ENCODE measurements around the gene MFNG. TPM values are rescaled to one million over a fixed set of nuclear protein-coding genes. Genes with fewer than 3 reads are reported as not detected.
"Not testable (repeated sequence)": the region's sequence is repeated elsewhere in the genome, so short reads cannot be mapped to it uniquely, and the experiment has no call there.

Gene MFNG
- total RNA-seq, 2 experiments from 2014 or later, result 207 to 211 TPM

DNA sequence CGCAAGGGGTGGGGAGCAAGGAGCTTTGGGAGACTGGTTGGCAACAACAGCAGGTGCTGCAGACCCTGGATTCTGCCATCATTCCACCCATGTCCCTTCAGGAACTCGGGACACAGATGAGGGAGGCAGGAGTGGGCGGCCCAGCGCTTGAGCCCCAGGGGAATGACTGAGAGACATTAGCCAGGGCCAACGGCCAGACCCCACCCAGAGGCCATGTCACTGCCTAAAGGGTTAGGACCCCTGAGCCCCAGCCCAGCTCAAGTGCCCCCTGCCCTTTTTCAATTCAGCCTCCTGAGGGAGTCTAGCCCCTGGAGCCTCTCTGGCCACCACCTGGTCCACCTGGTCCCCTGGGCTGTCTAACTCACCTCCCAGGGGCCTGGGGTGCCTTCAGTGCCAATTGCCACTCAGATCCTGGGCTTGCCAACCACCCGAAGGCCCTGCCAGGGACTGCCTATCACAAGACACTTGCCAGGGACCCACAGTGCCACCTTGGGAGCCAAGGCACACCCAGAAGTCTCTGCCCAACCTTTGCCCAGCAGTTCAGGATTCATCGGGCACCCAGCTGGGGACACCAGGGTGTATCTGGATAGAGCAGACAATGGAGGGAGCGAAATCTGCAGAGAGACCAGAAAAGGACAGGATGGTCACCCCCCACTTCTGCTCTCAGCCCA lies 16.6 kb downstream of the MFNG start:
- Mint-ChIP-seq H3K36me3 (peaks cover 27% of the 10 kb centered on the region), H3K27me3 (no peaks in the 10 kb centered on the region), H3K9me3 (no peaks in the 10 kb centered on the region), H3K4me1 (peaks cover 11% of the 10 kb centered on the region), H3K4me3 (no peak overlapping the region), H3K27ac (no peak overlapping the region)
- POLR2A ChIA-PET, result interaction anchor here (1.0 kb wide), 1 partner anchor 15 kb away, joined by 4 read pairs; no protein-coding TSS in a partner anchor
- ATAC-seq (ENCODE audit: low read depth), result no peak
- DNase-seq, result no peak

DNA sequence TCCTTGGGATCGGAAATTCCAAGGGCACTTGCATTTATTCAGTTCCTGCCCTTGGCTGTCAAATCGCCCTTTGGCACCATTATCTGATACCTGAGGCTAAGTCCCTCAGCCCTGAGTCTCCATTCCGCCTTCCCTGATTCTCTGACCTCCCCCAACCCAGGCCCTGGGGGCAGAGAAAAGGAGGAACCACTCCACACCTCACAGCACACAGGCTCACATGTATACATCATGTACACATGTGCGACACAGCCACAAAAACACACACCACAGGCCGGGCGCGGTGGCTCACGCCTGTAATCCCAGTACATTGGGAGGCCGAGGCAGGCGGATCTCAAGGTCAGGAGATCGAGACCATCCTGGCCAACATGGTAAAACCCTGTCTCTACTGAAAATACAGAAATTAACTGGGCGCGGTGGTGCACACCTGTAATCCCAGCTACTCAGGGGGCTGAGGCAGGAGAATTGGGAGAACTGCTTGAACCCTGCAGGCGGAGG lies 17.9 kb downstream of the MFNG start:
- H3K9me3 Mint-ChIP-seq; ATAC-seq (ENCODE audit: low read depth); H3K4me3 Mint-ChIP-seq; H3K27me3 Mint-ChIP-seq; DNase-seq; POLR2A ChIA-PET; H3K27ac Mint-ChIP-seq: not testable (repeated sequence)
- peaks cover 27% of the 10 kb centered on the region for H3K36me3 Mint-ChIP-seq
- peaks cover 12% of the 10 kb centered on the region for H3K4me1 Mint-ChIP-seq

DNA sequence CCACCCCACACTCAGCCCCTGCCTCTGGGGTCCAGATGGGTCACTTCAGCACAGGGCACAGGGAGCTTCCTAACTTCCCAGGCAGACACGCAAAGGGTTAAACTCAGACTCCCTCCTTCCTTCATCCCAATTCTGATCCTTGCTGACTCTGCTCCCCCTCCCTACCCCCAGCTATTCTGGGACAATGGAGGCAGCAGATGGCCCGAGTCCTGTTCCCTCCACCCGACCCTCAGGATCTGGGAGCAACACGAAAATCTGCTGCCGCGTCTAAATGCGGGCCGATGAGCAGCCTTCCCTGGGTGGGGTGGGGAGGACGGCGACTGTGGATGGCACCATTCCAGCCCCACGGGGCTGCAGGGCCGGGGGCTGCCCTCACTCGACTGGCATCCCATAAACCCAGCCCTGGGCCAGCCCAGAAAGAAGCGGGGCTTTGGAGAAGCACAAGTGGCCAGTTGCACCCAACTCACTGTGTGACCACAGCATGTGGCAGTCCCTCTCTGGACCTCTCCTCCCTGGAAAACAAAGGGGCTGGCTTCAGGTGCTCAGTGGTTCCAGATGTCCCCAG lies 18.7 kb downstream of the MFNG start:
- Mint-ChIP-seq H3K27ac (no peak overlapping the region), H3K36me3 (peaks cover 27% of the 10 kb centered on the region), H3K9me3 (no peaks in the 10 kb centered on the region), H3K4me3 (no peak overlapping the region), H3K27me3 (no peaks in the 10 kb centered on the region), H3K4me1 (peaks cover 12% of the 10 kb centered on the region)
- POLR2A ChIA-PET, result no interaction called here
- DNase-seq (no peak), ATAC-seq (ENCODE audit: low read depth) (no peak)

DNA sequence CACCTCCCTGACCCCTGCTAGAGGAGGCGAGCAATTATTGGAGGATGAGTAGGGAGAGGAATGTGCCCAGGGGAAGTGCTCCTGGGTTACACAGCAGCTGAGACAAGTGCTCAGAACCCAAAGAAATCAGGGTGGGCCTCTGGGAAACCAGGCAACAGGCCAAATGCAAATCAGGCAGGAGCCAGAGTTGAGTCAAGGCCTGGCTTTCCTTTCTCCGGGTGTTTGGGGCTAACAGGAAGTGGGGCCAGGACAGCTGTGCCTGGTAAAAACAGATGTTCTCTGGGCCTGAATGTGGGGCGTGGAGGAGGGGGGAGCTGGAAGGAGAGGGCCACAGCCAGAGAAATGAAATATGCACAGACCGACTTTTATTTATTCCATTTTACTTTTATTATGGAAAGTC lies 22.0 kb downstream of the MFNG start:
- H3K9me3 Mint-ChIP-seq, result no peaks in the 10 kb centered on the region
- H3K4me1 Mint-ChIP-seq, result peaks cover 11% of the 10 kb centered on the region
- ATAC-seq (ENCODE audit: low read depth) (no peak), DNase-seq (no peak)
- H3K27ac Mint-ChIP-seq, result no peak overlapping the region
- H3K4me3 Mint-ChIP-seq, result no peak overlapping the region
- H3K27me3 Mint-ChIP-seq, result no peaks in the 10 kb centered on the region
- POLR2A ChIA-PET, result no interaction called here
- H3K36me3 Mint-ChIP-seq, result peaks cover 23% of the 10 kb centered on the region

DNA sequence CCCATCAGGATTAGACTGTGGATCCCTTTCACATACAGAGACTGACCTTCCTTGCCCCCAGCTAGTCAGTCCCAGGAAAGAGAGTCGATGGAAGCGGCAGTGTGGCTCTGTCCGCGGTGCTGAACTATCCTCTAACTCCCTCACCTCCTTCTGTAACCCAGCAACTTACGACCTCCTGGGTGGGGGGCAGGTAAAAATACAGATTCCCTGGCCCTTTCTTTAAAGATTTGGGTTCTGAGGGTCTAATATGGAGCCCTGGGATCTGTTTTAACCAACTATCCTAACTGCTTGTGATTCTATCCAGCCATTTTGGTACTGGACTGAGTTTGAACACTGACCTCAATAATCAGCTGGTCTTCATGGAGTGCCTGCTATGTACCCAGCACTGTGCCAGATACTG lies 23.2 kb downstream of the MFNG start:
- DNase-seq, result no peak
- Mint-ChIP-seq H3K27ac (no peak overlapping the region), H3K9me3 (no peaks in the 10 kb centered on the region), H3K36me3 (peaks cover 20% of the 10 kb centered on the region), H3K4me3 (no peak overlapping the region), H3K27me3 (no peaks in the 10 kb centered on the region), H3K4me1 (peaks cover 11% of the 10 kb centered on the region)
- no peak for ATAC-seq (ENCODE audit: low read depth)
- POLR2A ChIA-PET, result no interaction called here

DNA sequence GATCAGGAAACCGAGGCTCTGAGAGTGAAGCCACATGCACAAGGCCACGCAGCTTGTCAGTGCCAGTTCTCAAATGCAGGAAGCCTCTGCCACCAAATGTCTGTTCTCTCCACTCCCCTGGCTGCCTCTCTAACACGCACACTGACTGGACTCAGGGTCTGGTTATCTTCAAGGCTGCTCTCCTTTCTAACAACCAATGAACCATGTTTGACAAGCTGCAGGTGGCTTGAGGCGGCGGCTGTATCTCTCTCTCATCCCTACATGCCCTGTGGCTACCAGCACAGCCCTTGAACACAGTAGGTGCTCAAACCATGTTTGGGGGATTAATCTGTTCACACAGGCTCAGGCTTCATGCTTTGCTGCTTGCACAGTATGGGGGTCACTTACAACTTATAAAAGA lies 23.7 kb downstream of the MFNG start:
- peaks cover 11% of the 10 kb centered on the region for H3K4me1 Mint-ChIP-seq
- POLR2A ChIA-PET, result no interaction called here
- ATAC-seq (ENCODE audit: low read depth), result no peak
- no peaks in the 10 kb centered on the region for H3K9me3 Mint-ChIP-seq
- H3K27ac Mint-ChIP-seq, result no peak overlapping the region
- H3K27me3 Mint-ChIP-seq, result no peaks in the 10 kb centered on the region
- peaks cover 18% of the 10 kb centered on the region for H3K36me3 Mint-ChIP-seq
- no peak for DNase-seq
- H3K4me3 Mint-ChIP-seq, result no peak overlapping the region

DNA sequence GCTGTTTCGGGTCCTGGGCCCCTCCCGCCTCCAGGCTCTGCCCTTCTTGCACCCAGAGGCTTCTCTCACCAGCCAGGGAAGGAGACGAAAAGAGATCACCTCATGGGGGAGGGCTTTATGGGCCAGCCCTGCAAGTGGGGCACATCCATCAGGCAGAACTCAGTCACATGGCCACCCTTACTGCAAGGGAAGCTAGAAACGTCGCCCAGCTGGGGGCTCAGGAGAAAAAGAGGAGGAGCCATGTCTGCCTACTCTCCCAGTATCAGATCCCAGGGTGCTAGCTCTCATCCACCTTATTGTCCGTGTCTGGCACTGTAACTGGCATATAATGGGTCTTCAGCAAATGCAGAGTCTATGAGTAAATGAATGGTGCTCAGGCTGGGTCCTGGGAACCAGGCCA lies 24.2 kb downstream of the MFNG start:
- POLR2A ChIA-PET, result no interaction called here
- Mint-ChIP-seq H3K4me1 (peaks cover 11% of the 10 kb centered on the region), H3K27ac (no peak overlapping the region), H3K36me3 (peaks cover 16% of the 10 kb centered on the region), H3K27me3 (no peaks in the 10 kb centered on the region), H3K9me3 (no peaks in the 10 kb centered on the region), H3K4me3 (no peak overlapping the region)
- ATAC-seq (ENCODE audit: low read depth), result no peak
- no peak for DNase-seq

DNA sequence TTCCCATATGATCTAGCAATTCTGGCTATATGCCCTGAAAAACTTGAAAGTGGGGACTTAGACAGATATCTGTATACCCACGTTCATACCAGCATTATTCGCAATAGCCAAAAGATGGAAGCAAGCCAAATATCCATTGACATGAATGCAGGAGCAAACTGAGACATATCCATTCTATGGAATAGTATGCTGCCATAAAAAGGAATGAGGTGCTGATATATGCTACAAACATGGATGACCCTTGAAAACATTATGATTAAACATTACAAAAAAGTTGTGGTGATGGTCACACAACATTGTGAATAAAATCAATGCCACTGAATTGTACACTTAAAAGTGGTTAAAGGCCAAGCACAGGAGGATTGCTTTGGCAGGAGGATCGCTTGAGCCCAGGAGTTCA lies 25.5 kb downstream of the MFNG start:
- H3K4me1 Mint-ChIP-seq, result peaks cover 10% of the 10 kb centered on the region
- H3K36me3 Mint-ChIP-seq, result peaks cover 14% of the 10 kb centered on the region
- H3K27me3 Mint-ChIP-seq, result no peaks in the 10 kb centered on the region
- no peaks in the 10 kb centered on the region for H3K9me3 Mint-ChIP-seq
- ATAC-seq (ENCODE audit: low read depth) (no peak), DNase-seq (no peak)
- no peak overlapping the region for H3K27ac Mint-ChIP-seq
- no peak overlapping the region for H3K4me3 Mint-ChIP-seq
- POLR2A ChIA-PET, result no interaction called here

DNA sequence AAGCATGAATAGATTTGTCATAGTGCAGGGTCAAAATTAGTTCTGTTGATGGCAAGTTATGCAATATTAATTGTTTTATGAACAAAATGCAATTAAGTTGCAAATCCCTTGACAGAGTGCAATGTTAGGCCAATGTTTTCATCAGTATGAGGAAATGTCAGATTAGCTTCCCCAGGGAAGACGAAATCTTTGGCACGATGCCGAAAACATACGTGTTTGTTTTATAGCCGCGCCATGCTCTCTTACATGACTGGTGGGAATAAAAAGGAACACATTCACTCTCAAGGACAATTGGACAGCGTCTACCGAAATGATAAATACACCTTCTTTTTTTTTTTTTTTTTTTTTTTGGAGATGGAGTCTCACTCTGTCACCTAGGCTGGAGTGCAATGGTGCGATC lies 27.0 kb downstream of the MFNG start:
- H3K9me3 Mint-ChIP-seq, result no peaks in the 10 kb centered on the region
- H3K36me3 Mint-ChIP-seq, result peaks cover 5% of the 10 kb centered on the region
- no peak overlapping the region for H3K4me3 Mint-ChIP-seq
- peaks cover 3% of the 10 kb centered on the region for H3K4me1 Mint-ChIP-seq
- no peak overlapping the region for H3K27ac Mint-ChIP-seq
- no peaks in the 10 kb centered on the region for H3K27me3 Mint-ChIP-seq
- POLR2A ChIA-PET, result interaction anchor here (0.7 kb wide), 1 partner anchor 145 kb away, joined by 6 read pairs; no protein-coding TSS in a partner anchor
- DNase-seq (no peak), ATAC-seq (ENCODE audit: low read depth) (no peak)

DNA sequence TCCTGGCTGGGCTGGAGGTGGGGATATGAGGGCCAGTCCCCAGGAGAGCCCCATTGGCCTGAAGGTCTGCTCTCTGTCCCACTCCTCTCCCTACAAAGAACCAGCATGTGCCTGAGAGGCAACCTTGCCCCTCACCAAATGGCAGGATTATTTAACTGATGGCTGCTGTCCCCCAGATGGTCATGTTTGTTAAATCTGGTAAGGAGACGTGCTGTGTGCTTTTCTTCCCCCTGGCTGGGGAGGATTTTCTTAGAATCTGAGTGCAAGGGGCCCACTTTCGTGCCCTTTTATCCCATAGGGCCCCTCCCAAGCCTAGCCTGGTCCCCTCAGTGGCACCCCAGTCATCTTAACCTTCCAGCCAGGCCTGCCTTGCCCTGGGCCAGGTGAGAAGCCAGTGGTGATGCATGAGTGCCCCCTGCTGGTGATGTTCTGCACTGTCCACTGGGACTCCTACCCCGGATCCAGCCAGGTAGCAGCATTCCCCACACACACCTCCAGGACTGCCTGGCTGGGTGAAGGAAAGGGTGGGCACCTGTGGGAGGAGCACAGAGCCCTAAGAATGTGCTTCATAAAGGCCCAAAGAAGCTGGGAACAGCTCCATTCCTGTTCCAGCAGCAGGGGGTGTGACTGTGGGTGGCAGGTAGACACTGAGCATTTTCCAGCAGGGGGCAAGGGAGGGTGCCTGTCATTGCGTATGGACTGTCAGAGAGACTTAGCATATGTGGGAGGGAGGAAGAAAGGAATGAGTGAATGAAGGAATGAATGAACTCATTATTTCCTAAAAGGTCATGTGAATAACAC lies 28.9 kb downstream of the MFNG start:
- ATAC-seq (ENCODE audit: low read depth), result peak; percentile 97
- POLR2A ChIA-PET, result interaction anchor here (1.0 kb wide), 1 partner anchor 215 kb away, joined by 3 read pairs; no protein-coding TSS in a partner anchor
- Mint-ChIP-seq H3K36me3 (peaks cover 5% of the 10 kb centered on the region), H3K4me3 (no peak overlapping the region), H3K27me3 (no peaks in the 10 kb centered on the region), H3K27ac (no peak overlapping the region), H3K4me1 (peaks cover 3% of the 10 kb centered on the region), H3K9me3 (no peaks in the 10 kb centered on the region)
- peak; percentile 87 for DNase-seq

DNA sequence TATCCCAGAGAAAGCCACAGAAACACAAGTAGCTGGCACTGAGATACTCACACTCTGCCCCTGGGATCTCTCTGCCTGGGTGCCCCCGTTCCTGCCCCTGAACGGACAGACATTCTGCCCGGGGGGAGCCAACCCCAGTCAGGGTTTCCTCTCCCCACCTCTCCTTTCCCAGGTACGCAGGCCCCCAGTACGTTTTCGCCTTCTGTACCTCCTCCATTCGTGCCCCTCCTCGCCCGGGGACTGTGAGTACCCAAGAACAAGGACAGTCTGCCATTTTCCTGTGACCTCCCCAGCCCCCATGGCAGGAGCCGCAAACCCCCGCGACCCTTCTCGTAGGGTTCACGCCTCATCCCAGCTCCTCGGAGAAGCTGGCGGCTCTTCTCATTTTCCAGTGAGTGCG lies 29.8 kb downstream of the MFNG start:
- POLR2A ChIA-PET, result no interaction called here
- Mint-ChIP-seq H3K4me3 (no peak overlapping the region), H3K36me3 (peaks cover 3% of the 10 kb centered on the region), H3K27ac (peak overlapping the region; percentile 18), H3K4me1 (no peaks in the 10 kb centered on the region), H3K9me3 (no peaks in the 10 kb centered on the region), H3K27me3 (no peaks in the 10 kb centered on the region)
- DNase-seq (no peak), ATAC-seq (ENCODE audit: low read depth) (no peak)

DNA sequence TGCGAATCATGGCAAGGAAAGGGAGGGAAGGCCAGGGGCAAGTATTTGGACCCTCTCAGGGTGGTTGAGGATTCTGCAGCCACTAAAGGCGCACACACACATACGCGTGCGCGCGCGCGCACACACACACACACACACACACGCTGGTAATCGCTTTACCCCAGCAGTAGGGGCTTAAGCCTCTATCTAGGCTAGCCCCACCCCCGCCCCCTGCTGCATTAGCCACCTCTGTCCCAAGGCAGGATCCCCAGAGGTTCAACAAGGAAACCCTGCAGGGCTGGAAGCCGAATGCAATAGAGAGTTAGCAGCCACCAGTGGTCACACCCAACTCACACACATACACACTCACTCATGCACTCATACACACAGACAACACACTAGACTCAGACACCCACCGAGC lies 30.3 kb downstream of the MFNG start:
- no peaks in the 10 kb centered on the region for H3K9me3 Mint-ChIP-seq
- no peak for ATAC-seq (ENCODE audit: low read depth)
- POLR2A ChIA-PET, result no interaction called here

DNA sequence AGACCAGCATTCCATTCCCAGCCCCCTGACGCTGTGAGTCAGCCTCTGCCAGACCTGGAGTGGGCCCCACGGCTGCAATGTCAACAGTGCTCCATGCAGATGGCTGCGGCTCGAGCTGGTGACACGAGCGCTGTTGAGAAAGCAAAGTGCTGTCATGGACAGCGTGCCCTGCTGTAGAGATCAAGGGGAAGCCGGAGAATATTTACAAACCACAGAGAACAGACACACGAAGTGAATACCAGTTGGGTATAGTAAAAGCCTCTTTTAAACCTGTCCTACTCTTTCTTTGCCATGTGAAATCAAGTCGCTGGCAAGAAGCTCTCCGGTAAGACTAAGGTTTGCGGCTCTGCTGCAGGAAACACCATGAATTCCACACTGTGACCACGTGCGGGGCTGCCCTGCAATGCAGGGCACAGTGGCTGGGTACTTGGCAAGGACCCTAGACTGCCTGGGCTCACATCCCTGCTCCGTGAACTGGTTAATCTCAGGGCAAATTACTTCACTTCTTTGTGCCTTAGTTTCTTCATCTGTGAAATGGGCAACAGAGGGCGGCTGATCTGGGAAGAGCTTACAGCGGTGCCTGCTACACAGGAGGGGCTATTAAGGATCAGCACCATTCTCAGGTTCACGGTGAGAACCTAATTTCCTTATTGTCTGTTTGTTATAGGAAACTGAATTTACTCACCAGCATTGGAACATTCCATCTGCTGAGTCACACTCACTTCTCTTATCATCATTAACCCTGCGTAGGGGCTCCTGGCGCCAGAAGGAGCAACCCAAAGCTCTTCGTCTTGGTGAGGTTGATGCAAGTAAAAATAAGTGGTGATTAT lies 31.1 kb downstream of the MFNG start:
- Mint-ChIP-seq H3K9me3 (no peaks in the 10 kb centered on the region), H3K27ac (no peak overlapping the region), H3K4me3 (no peak overlapping the region), H3K27me3 (no peaks in the 10 kb centered on the region), H3K36me3 (peaks cover 3% of the 10 kb centered on the region), H3K4me1 (no peaks in the 10 kb centered on the region)
- POLR2A ChIA-PET, result no interaction called here
- no peak for DNase-seq
- no peak for ATAC-seq (ENCODE audit: low read depth)

More for the DNA sequence above, 30.3 kb downstream of the MFNG start:
- no peaks in the 10 kb centered on the region for H3K4me1 Mint-ChIP-seq
- peaks cover 3% of the 10 kb centered on the region for H3K36me3 Mint-ChIP-seq
- H3K27ac Mint-ChIP-seq, result peak overlapping the region; percentile 18
- DNase-seq, result no peak
- no peak overlapping the region for H3K4me3 Mint-ChIP-seq
- H3K27me3 Mint-ChIP-seq, result no peaks in the 10 kb centered on the region
